ENCODE data around the gene RHO.
A peak's percentile ranks its signal among the peaks of the same experiment; 100 is the strongest.
"Not testable (repeated sequence)": the region's sequence is repeated elsewhere in the genome, so short reads cannot be mapped to it uniquely, and the experiment has no call there.

Gene RHO

GRCh38 chr3:129500334-129500658 lies 28.1 kb upstream of the RHO start:
- DNase-seq = no peak

GRCh38 chr3:129501630-129502029 lies 26.8 kb upstream of the RHO start:
- DNase-seq = no peak

- no peak for DNase-seq
Measured at GRCh38 chr3:129502641-129503408, 25.6 kb upstream of the RHO start.

GRCh38 chr3:129503471-129504291 lies 24.8 kb upstream of the RHO start:
- no peak for DNase-seq

- no peak for DNase-seq
Measured at GRCh38 chr3:129504471-129505100, 23.9 kb upstream of the RHO start.

- DNase-seq = no peak
Measured at GRCh38 chr3:129505341-129505740, 23.1 kb upstream of the RHO start.

- DNase-seq = no peak
Measured at GRCh38 chr3:129506231-129506742, 22.2 kb upstream of the RHO start.

- no peak for DNase-seq
Measured at GRCh38 chr3:129507181-129507831, 21.1 kb upstream of the RHO start.

GRCh38 chr3:129512595-129512994 lies 15.8 kb upstream of the RHO start:
- DNase-seq = no peak

GRCh38 chr3:129513705-129514104 lies 14.7 kb upstream of the RHO start:
- no peak for DNase-seq

- DNase-seq = no peak
Measured at GRCh38 chr3:129514110-129514509, 14.3 kb upstream of the RHO start.

- DNase-seq = no peak
Measured at GRCh38 chr3:129514563-129514962, 13.9 kb upstream of the RHO start.

GRCh38 chr3:129515108-129515820 lies 13.2 kb upstream of the RHO start:
- DNase-seq = not testable (repeated sequence)

- not testable (repeated sequence) for DNase-seq
Measured at GRCh38 chr3:129515821-129516432, 12.5 kb upstream of the RHO start.

GRCh38 chr3:129517516-129517915 lies 10.9 kb upstream of the RHO start:
- no peak for DNase-seq

GRCh38 chr3:129518038-129518561 lies 10.3 kb upstream of the RHO start:
- DNase-seq = no peak

- no peak for DNase-seq
Measured at GRCh38 chr3:129518581-129518980, 9.9 kb upstream of the RHO start.

- DNase-seq = no peak
Measured at GRCh38 chr3:129519449-129519848, 9.0 kb upstream of the RHO start.

- DNase-seq = peak; percentile 21
Measured at GRCh38 chr3:129519896-129520715, 8.3 kb upstream of the RHO start.

GRCh38 chr3:129520960-129521359 lies 7.5 kb upstream of the RHO start:
- DNase-seq = no peak

GRCh38 chr3:129521611-129522010 lies 6.8 kb upstream of the RHO start:
- DNase-seq = peak; percentile 62

Measured in NCI-H526 treated with DMSO at 0.1 percent for 48 hours (cell line).